IPS-18c (cell line): ENCODE results near the gene LDLRAD1.
"Not testable (repeated sequence)": the region's sequence is repeated elsewhere in the genome, so short reads cannot be mapped to it uniquely, and the experiment has no call there.

Experiments used
- H3K4me3 ChIP-seq: 2 replicates; pipeline ENCODE4 v1.7.0; 2013; ENCODE audit warnings: low read depth, mild to moderate bottlenecking, low read length, moderate library complexity; ENCODE audit not compliant: insufficient read depth
- H3K9me3 ChIP-seq: one replicate; pipeline ENCODE4 v1.6.1; 2013; ENCODE audit warnings: mild to moderate bottlenecking, low read length, moderate library complexity; ENCODE audit not compliant: control insufficient read depth, insufficient read depth

LDLRAD1 gene

GRCh38 chr1:54024811-54025210 is 6.8 kb upstream of the LDLRAD1 start:
- not testable (repeated sequence) for H3K4me3 ChIP-seq, H3K9me3 ChIP-seq

GRCh38 chr1:54024358-54024757 is 6.4 kb upstream of the LDLRAD1 start:
- H3K4me3 ChIP-seq: no peak overlapping the region
- H3K9me3 ChIP-seq: peaks cover 2% of the 10 kb centered on the region

DNA sequence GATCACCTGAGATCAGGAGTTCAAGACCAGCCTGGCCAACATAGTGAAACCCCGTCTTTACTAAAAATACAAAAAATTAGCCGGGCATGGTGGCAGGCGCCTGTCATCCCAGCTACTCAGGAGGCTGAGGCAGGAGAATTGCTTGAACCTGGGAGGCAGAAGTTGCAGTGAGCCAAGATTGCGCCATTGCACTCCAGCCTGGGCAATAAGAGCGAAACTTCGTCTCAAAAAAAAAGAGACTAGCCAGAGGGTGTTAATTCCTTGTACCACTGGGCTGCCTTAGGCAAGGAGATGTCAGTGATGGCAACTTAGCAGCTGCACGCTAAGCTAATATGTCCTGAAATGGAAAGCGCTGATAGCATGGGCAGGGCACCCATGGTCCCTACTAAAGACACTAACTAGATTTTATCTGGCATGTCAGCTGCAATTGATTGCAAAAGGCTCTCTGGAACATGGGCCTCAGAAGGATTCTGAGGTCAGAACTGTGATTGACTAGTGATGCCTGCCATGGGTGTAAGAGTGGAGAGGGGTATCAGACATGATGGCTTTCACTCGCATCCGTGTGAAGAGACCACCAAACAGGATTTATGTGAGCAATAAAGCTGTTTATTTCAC is 1.7 kb upstream of the LDLRAD1 start:
- not testable (repeated sequence) for H3K9me3 ChIP-seq, H3K4me3 ChIP-seq

DNA sequence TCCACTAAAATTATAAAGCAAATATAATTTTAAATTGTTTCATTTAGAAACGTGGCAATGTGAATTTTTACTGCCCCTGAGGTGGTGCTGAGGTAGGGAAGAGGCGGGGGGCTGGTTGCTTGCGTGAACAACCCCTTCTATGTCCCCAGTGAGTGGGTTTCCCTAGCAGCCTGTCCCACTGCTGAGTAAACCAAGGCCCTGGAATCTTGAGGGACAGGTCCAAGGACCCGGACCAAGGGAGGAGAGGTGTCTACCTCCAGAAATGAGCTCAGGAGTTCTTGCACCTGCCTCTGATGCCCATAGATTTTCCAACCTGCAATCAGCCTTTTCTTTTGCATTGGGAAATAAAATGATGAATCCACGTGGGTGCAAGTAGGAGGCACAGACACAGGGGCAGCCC is 649 bp upstream of the LDLRAD1 start:
- Histone ChIP-seq H3K4me3 (no peak overlapping the region), H3K9me3 (no peaks in the 10 kb centered on the region)

DNA sequence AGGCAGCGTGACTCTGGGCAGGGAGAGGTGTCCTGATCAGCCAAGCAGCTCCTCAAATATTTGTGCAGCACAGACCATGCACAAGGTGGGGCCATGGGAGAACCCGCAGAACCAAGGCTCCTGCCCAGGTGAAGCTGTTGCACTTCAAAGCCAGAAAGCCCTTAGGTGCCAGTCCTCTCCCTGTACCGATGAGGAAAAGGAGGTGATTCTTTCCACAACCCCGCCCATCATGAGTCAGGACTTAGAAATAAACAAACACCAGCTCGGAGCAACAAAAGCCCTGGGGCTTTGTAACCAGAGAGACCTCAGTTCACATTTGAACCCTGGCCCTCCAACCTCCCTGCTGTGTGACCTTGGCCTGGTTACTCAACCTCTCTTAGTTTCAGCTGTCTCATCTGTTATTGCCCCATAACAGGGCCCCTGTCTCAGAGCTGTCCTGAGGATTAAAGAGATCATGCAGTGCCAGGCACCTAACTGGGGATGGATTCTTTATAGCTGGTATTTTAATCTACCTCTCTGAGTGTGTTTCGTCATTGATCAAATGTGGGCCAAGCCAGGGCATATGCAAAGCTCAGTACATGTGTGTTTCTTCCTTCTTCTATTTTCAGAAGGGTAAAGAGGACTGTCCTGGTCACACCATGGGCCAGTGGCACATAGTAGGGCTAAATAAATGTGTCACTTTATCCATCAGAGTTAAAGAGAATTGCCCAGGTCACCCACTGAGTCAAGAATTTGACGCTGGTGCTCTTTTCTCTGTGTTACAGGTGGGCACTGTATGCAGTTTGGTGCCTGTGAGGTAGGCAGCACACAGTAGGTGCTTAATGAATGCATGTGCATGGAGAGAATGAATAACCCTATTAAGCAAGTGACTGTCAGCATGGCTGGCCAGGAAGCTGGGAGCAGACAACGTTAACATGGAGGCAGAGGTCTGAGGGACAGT is 1.4 kb downstream of the LDLRAD1 start:
- H3K9me3 ChIP-seq: peaks cover 2% of the 10 kb centered on the region
- H3K4me3 ChIP-seq: no peak overlapping the region

GRCh38 chr1:54014009-54014629 is 3.9 kb downstream of the LDLRAD1 start:
- peaks cover 2% of the 10 kb centered on the region for H3K9me3 ChIP-seq
- no peak overlapping the region for H3K4me3 ChIP-seq

DNA sequence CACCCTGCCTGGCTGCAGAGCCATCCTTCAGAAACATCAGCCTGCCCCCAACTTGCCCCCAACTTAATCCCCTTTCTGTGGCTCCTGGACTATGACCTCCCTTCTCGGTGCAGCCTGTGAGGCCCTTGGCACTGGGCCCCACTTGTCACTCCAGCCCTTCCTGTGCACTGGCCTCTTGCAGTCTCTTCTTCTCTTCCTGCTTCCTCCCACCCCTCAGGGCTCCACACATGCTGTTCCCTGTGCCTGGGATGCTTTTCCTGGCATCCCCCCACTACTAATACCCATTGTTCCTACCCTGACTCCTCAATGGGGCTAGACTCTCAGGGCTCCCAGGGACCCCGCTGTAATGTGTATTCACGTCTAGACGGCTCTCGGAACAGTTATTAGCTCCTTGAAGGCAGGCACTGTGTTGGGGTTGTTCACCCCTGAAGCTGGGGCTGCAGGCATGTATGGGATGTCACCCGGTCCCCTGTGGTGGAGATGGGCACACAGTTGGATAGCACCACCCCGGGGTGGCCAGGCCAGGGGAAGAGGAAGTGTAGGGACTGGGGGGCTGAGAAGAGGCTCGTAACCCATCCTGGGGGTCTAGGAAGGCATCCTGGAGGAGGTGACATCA is 4.5 kb downstream of the LDLRAD1 start:
- H3K4me3 ChIP-seq: no peak overlapping the region

GRCh38 chr1:54012863-54013262 is 5.1 kb downstream of the LDLRAD1 start:
- Histone ChIP-seq H3K9me3 (peaks cover 2% of the 10 kb centered on the region), H3K4me3 (no peak overlapping the region)

More for the DNA sequence above, 4.5 kb downstream of the LDLRAD1 start:
- peaks cover 2% of the 10 kb centered on the region for H3K9me3 ChIP-seq

DNA sequence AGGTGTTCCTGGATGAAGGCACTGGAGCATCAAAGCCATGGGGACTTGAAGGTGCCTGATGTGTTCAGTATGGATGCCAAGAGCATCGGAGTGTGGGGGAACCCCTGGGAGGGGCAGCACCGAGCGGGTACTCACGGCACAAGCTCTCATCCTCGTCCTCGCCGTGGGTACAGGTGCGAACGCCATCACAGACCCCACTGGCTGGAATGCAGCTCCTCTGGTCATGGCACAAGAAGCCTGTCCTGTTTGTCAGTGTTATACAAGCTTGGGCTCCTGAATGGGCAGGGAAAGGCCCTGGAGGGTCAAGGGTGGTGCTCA is 6.0 kb downstream of the LDLRAD1 start:
- peaks cover 2% of the 10 kb centered on the region for H3K9me3 ChIP-seq
- H3K4me3 ChIP-seq: no peak overlapping the region

DNA sequence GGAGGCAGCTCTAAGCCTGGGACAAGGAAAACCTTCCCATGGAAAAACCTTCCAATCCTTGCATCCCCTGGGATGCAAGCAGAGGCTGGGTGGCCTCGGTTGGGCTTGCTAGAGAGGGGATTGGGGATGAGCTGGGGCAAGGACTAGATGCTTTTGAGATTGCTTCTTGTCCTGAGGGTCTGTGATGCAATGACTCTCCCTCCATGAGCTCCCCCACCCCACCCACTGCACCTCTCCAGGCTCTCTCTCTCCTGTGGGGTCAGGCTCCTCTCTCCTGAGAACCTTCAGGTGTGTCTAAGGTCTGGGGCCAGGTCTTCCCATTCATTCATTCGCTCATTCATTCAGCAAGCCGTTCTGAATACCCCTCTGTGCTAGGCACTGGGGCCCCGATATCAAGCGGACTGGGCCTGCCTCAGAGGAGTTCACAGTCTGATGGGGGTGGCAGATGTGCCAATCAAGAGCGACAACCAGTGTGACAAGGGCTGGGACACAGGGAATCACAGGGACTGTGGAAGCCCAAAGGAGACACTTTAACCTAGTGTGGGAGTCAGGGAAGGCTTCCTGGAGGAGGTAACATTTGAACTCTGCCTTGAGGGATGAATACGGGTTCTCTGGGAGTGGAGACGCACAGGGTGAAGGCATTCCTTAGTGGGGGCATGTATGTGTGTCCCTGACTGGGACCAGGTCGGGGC is 6.5 kb downstream of the LDLRAD1 start:
- Histone ChIP-seq H3K4me3 (no peak overlapping the region), H3K9me3 (peaks cover 2% of the 10 kb centered on the region)

DNA sequence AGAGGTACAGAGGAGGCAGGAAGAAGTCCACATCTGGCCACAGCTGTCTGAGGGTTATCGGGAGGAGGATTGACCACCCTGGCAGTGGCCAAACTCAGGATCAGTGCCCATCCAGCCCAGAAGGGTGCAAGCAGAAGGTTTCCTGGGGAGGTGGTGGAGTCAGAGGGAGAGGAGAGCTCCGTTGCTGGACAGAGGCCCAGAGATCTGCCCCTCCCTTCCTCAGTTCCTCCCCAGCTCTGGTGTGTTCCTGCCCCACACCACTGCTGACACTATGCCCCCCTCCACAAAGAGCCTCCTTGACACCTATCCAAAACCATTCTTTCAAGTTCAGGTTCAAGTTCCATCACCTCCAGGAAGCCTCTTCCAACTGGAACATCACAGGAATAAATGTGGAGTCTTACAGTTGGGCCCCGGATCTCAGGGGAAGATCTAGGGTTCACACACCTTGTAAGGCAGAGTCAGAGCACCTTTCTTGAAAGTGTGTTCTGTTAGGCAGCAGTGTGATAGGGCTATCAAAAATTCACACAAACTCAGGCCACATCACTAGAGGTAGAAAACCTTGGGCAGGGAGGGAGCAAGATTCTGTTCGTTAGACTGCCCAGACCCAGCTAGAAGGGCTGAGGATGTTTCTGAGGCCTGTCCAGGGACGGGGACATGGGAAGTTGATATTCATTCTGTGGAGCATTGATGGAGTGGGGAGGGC is 7.4 kb downstream of the LDLRAD1 start:
- Histone ChIP-seq H3K9me3 (peaks cover 2% of the 10 kb centered on the region), H3K4me3 (no peak overlapping the region)

DNA sequence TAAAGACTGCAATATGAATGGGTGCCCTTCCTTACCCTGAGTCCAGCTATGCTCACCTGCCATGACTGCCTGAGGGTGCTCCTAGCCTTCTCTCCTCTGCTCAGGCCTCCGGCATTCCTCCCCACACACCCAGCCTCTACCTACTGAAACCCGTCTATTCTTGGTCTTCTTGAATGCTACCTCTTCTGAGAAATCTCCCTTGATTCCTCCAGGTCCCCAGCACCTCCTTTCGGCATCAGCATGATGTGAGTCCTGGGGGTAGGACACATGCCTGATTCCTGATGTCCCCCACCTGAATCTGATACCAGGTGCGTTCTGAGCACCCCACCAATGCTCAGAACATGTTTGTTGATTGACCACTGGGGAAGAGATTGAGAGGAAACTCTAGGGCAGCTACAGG is 8.6 kb downstream of the LDLRAD1 start:
- peaks cover 2% of the 10 kb centered on the region for H3K9me3 ChIP-seq
- no peak overlapping the region for H3K4me3 ChIP-seq

GRCh38 chr1:54008876-54009275 is 9.1 kb downstream of the LDLRAD1 start:
- H3K4me3 ChIP-seq: no peak overlapping the region
- H3K9me3 ChIP-seq: peaks cover 2% of the 10 kb centered on the region

DNA sequence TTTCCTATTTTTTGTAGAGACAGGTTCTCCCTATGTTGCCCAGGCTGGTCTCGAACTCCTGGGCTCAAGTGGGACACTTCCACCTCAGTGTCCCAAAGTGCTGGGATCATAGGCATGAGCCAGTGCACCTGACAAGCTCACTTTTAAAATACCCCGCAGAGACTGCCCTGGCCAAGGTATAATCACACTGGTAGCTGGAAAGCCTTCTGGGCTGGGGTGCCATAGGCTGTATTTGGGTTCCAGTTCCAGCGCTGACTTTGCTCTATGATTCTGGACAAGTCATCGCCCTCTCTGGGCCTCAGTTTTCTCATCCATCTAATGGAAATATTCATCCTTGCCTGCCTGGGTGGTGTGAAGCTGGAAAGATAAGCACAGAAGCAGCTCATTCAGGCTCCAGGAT is 10.4 kb downstream of the LDLRAD1 start:
- peaks cover 4% of the 10 kb centered on the region for H3K9me3 ChIP-seq

DNA sequence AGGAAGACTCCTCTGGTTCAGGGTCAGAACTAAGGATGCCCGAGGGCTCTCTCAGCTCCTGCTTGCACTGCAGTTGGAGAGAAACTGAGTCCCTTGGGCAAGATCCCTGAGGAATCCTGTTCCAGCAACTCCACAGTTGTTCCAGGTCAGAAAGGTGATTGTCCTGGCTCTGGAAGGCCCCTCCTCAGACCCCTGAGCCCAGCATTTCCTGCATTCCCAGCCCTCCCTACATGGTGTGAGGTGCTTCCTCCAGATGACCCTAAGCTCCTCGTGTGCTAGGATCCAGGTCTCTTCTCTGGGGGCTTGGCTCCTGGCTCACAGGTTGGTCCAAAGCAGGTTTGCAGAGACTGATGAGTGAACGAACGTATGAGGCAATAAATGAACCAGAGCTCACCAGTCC is 11.5 kb downstream of the LDLRAD1 start:
- Histone ChIP-seq H3K9me3 (peaks cover 2% of the 10 kb centered on the region), H3K4me3 (no peak overlapping the region)

More for the DNA sequence above, 10.4 kb downstream of the LDLRAD1 start:
- no peak overlapping the region for H3K4me3 ChIP-seq

- Histone ChIP-seq H3K9me3 (peaks cover 2% of the 10 kb centered on the region), H3K4me3 (no peak overlapping the region)
Measured at GRCh38 chr1:54004481-54005049, 13.4 kb downstream of the LDLRAD1 start.
